ENCODE data around the gene ATP8B3.

ATP8B3 gene

GRCh38 chr19:1836458-1837221, 24.6 kb upstream of the ATP8B3 start:
- no peak for DNase-seq

GRCh38 chr19:1833540-1833939, 21.5 kb upstream of the ATP8B3 start:
- DNase-seq = no peak

- DNase-seq = no peak
These were observed 20.1 kb upstream of the ATP8B3 start for GRCh38 chr19:1832046-1832663.

GRCh38 chr19:1830978-1831377, 18.9 kb upstream of the ATP8B3 start:
- no peak for DNase-seq

GRCh38 chr19:1830568-1830967, 18.5 kb upstream of the ATP8B3 start:
- no peak for DNase-seq

GRCh38 chr19:1829958-1830357, 17.9 kb upstream of the ATP8B3 start:
- DNase-seq = no peak

- DNase-seq = no peak
These were observed 16.5 kb upstream of the ATP8B3 start for GRCh38 chr19:1828279-1829238.

- no peak for DNase-seq
These were observed 15.6 kb upstream of the ATP8B3 start for GRCh38 chr19:1827566-1828278.

- no peak for DNase-seq
These were observed 14.8 kb upstream of the ATP8B3 start for GRCh38 chr19:1826557-1827521.

- DNase-seq = no peak
These were observed 14.0 kb upstream of the ATP8B3 start for GRCh38 chr19:1825909-1826556.

- no peak for DNase-seq
These were observed 12.2 kb upstream of the ATP8B3 start for GRCh38 chr19:1824252-1824622.

GRCh38 chr19:1823539-1824251, 11.6 kb upstream of the ATP8B3 start:
- DNase-seq = no peak

- DNase-seq = no peak
These were observed 10.9 kb upstream of the ATP8B3 start for GRCh38 chr19:1823020-1823419.

- DNase-seq = no peak
These were observed 10.1 kb upstream of the ATP8B3 start for GRCh38 chr19:1822210-1822609.

- no peak for DNase-seq
These were observed 7.5 kb upstream of the ATP8B3 start for GRCh38 chr19:1819341-1820255.

- DNase-seq = no peak
These were observed 6.6 kb upstream of the ATP8B3 start for GRCh38 chr19:1818549-1819195.

- no peak for DNase-seq
These were observed 5.6 kb upstream of the ATP8B3 start for GRCh38 chr19:1817553-1818179.

All from NCI-H2081 treated with DMSO at 0.1 percent for 48 hours (cell line).